SK-N-SH treated with all-trans-retinoic acid at 6 μM for 48 hours (cell line): Measurements from ENCODE around the gene TMEM82.

Experiments
- ATAC-seq: fragments of 200-7000 bp; cut with Tn5 transposase; 3 replicates; pipeline ENCODE4 v1.9.1; 2020; ENCODE audit warnings: mild to moderate bottlenecking, moderate library complexity
- ARNTL ChIP-seq: fragments of 450-650 bp; formaldehyde crosslinking; IDR thresholded peaks from 2 replicates; pipeline ENCODE4 v1.5.0; 2020; ENCODE audit warnings: low read depth, mild to moderate bottlenecking, moderate library complexity, borderline replicate concordance
- BACH2 ChIP-seq: fragments of 250-450 bp; sonication (Bioruptor Pico); IDR thresholded peaks from 2 replicates; pipeline ENCODE4 v1.9.0; 2021; ENCODE audit warnings: mild to moderate bottlenecking, borderline replicate concordance
- CREB5 ChIP-seq: fragments of 250-450 bp; sonication (Bioruptor Pico); IDR thresholded peaks from 2 replicates; pipeline ENCODE4 v1.5.1; 2020; ENCODE audit warnings: low read depth, mild to moderate bottlenecking, moderate library complexity
- CSDC2 ChIP-seq: fragments of 250-450 bp; sonication (Bioruptor Pico); IDR thresholded peaks from 2 replicates; pipeline ENCODE4 v1.5.0; 2020; ENCODE audit warnings: mild to moderate bottlenecking, moderate library complexity
- ESRRG ChIP-seq: fragments of 250-450 bp; sonication (Bioruptor Pico); IDR thresholded peaks from 2 replicates; pipeline ENCODE4 v1.6.1; 2021; ENCODE audit warnings: mild to moderate bottlenecking
- GLIS3 ChIP-seq: fragments of 250-450 bp; sonication (Bioruptor Pico); IDR thresholded peaks from 2 replicates; pipeline ENCODE4 v1.5.0; 2020; ENCODE audit warnings: mild to moderate bottlenecking, moderate library complexity
- ISL1 ChIP-seq: fragments of 250-450 bp; sonication (Bioruptor Pico); IDR thresholded peaks from 2 replicates; pipeline ENCODE4 v2.1.2; 2022; ENCODE audit warnings: mild to moderate bottlenecking, moderate library complexity
- OSR1 ChIP-seq: fragments of 250-450 bp; sonication (Bioruptor Pico); IDR thresholded peaks from 2 replicates; pipeline ENCODE4 v1.8.0; 2022; ENCODE audit warnings: moderate library complexity, mild to moderate bottlenecking, inconsistent platforms
- PATZ1 ChIP-seq: fragments of 250-450 bp; sonication (Bioruptor Pico); IDR thresholded peaks from 2 replicates; pipeline ENCODE4 v1.8.0; 2020; ENCODE audit warnings: mild to moderate bottlenecking, moderate library complexity, borderline replicate concordance
- POU6F1 ChIP-seq: fragments of 250-450 bp; sonication (Bioruptor Pico); IDR thresholded peaks from 2 replicates; pipeline ENCODE4 v1.8.0; 2021; ENCODE audit warnings: low read depth, mild to moderate bottlenecking, moderate library complexity, borderline replicate concordance
- PPARA ChIP-seq: fragments of 250-450 bp; sonication (Bioruptor Pico); IDR thresholded peaks from 2 replicates; pipeline ENCODE4 v1.5.0; 2020; ENCODE audit warnings: mild to moderate bottlenecking, borderline replicate concordance
- RARB ChIP-seq: fragments of 250-450 bp; sonication (Bioruptor Pico); IDR thresholded peaks from 2 replicates; pipeline ENCODE4 v1.8.0; 2021; ENCODE audit warnings: mild to moderate bottlenecking, moderate library complexity
- SNAI2 ChIP-seq: fragments of 250-450 bp; sonication (Bioruptor Pico); IDR thresholded peaks from 2 replicates; pipeline ENCODE4 v1.5.0; 2020; ENCODE audit warnings: mild to moderate bottlenecking, moderate library complexity
- TCF4 ChIP-seq: fragments of 250-450 bp; sonication (Bioruptor Pico); IDR thresholded peaks from 2 replicates; pipeline ENCODE4 v1.8.0; 2021; ENCODE audit warnings: mild to moderate bottlenecking, moderate library complexity, borderline replicate concordance
- TOX ChIP-seq: fragments of 250-450 bp; sonication (Bioruptor Pico); IDR thresholded peaks from 2 replicates; pipeline ENCODE4 v1.8.0; 2021; ENCODE audit warnings: mild to moderate bottlenecking, moderate library complexity, borderline replicate concordance
- ZC3H10 ChIP-seq: fragments of 250-450 bp; sonication (Bioruptor Pico); IDR thresholded peaks from 2 replicates; pipeline ENCODE4 v1.5.1; 2021; ENCODE audit warnings: mild to moderate bottlenecking, moderate library complexity
- ZFP3 ChIP-seq: fragments of 250-450 bp; sonication (Bioruptor Pico); IDR thresholded peaks from 2 replicates; pipeline ENCODE4 v1.5.0; 2020; ENCODE audit warnings: mild to moderate bottlenecking, moderate library complexity
- ZFP30 ChIP-seq: fragments of 450-650 bp; formaldehyde crosslinking; IDR thresholded peaks from 2 replicates; pipeline ENCODE4 v1.5.0; 2022; ENCODE audit warnings: mild to moderate bottlenecking, moderate library complexity
- ZNF565 ChIP-seq: fragments of 450-650 bp; formaldehyde crosslinking; conservative IDR thresholded peaks from 2 replicates; pipeline ENCODE4 v1.5.0; 2020; ENCODE audit warnings: low read depth, mild to moderate bottlenecking, moderate library complexity
- ZNF70 ChIP-seq: fragments of 450-650 bp; formaldehyde crosslinking; IDR thresholded peaks from 2 replicates; pipeline ENCODE4 v1.5.0; 2020; ENCODE audit warnings: mild to moderate bottlenecking, moderate library complexity
- ZNF8 ChIP-seq: fragments of 450-650 bp; formaldehyde crosslinking; IDR thresholded peaks from 2 replicates; pipeline ENCODE4 v1.5.0; 2020; ENCODE audit warnings: mild to moderate bottlenecking, moderate library complexity
- TF ChIP-seq, protein P1 (sequence below): fragments of 250-450 bp; sonication (Bioruptor Pico); IDR thresholded peaks from 2 replicates; pipeline ENCODE4 v1.5.1; 2021; ENCODE audit warnings: mild to moderate bottlenecking, moderate library complexity
- TF ChIP-seq, protein P2 (sequence below): fragments of 250-450 bp; sonication (Bioruptor Pico); IDR thresholded peaks from 2 replicates; pipeline ENCODE4 v1.5.0; 2020; ENCODE audit warnings: mild to moderate bottlenecking, moderate library complexity

Gene TMEM82

DNA sequence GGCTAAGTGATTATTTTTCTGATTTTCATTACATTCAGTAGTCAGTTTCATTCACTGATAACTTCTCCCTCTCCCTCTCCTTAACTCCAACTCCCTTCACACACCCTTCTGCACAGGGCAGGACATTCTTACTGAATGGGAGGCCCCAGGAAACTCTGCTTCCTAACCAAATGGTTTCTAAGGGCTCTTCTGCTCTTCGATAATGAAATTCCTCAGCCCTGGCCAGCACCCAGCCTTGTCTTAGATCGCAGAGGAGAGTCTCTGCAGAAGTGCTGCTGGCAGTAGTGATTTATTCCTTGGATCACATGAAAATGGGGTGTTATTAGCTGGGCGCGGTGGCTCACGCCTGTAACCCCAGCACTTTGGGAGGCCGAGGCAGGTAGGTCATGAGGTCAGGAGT, 41.8 kb upstream of the TMEM82 start:
- ATAC-seq = no peak
- TF ChIP-seq TOX (CRISPR knock-in tag) = no peak

DNA sequence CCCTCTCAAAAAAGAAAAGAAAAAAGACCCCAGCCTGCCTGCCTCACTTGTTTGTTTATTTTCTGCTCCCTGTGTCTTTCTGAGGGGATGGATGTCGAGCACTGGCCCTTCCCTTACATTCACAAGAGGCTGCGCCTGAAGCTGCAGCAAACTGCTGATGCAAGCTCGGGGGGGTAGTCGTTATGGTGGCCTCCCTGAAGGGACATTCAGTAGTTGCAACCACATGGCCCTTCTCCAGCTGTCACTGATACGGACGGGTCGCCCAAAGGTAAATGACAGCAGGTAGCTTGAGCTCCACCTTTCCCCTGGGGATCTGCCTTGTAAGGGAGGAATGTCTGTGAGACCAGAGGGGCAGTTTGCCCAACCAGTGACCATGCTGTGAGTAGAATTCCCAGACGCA, 40.5 kb upstream of the TMEM82 start:
- no peak for ATAC-seq
- TF ChIP-seq PPARA (CRISPR knock-in tag) = no peak
- TF ChIP-seq ZFP30 (CRISPR knock-in tag) = no peak
- no peak for TF ChIP-seq TOX (CRISPR knock-in tag)
- TF ChIP-seq ZFP3 (CRISPR knock-in tag) = no peak
- no peak for TF ChIP-seq OSR1 (CRISPR knock-in tag)
- TF ChIP-seq, protein P1, sequence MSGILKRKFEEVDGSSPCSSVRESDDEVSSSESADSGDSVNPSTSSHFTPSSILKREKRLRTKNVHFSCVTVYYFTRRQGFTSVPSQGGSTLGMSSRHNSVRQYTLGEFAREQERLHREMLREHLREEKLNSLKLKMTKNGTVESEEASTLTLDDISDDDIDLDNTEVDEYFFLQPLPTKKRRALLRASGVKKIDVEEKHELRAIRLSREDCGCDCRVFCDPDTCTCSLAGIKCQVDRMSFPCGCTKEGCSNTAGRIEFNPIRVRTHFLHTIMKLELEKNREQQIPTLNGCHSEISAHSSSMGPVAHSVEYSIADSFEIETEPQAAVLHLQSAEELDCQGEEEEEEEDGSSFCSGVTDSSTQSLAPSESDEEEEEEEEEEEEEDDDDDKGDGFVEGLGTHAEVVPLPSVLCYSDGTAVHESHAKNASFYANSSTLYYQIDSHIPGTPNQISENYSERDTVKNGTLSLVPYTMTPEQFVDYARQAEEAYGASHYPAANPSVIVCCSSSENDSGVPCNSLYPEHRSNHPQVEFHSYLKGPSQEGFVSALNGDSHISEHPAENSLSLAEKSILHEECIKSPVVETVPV = no peak
- TF ChIP-seq RARB (CRISPR knock-in tag) = no peak
- no peak for TF ChIP-seq ZNF8 (CRISPR knock-in tag)
- no peak for TF ChIP-seq ISL1 (CRISPR knock-in tag)
- TF ChIP-seq POU6F1 (CRISPR knock-in tag) = no peak
- no peak for TF ChIP-seq GLIS3 (CRISPR knock-in tag)
- TF ChIP-seq ZNF70 = no peak
- no peak for TF ChIP-seq ESRRG
- no peak for TF ChIP-seq ARNTL
- no peak for TF ChIP-seq ZNF565 (CRISPR knock-in tag)
- TF ChIP-seq ZC3H10 (CRISPR knock-in tag) = no peak
- no peak for TF ChIP-seq CSDC2
- TF ChIP-seq, protein P2, sequence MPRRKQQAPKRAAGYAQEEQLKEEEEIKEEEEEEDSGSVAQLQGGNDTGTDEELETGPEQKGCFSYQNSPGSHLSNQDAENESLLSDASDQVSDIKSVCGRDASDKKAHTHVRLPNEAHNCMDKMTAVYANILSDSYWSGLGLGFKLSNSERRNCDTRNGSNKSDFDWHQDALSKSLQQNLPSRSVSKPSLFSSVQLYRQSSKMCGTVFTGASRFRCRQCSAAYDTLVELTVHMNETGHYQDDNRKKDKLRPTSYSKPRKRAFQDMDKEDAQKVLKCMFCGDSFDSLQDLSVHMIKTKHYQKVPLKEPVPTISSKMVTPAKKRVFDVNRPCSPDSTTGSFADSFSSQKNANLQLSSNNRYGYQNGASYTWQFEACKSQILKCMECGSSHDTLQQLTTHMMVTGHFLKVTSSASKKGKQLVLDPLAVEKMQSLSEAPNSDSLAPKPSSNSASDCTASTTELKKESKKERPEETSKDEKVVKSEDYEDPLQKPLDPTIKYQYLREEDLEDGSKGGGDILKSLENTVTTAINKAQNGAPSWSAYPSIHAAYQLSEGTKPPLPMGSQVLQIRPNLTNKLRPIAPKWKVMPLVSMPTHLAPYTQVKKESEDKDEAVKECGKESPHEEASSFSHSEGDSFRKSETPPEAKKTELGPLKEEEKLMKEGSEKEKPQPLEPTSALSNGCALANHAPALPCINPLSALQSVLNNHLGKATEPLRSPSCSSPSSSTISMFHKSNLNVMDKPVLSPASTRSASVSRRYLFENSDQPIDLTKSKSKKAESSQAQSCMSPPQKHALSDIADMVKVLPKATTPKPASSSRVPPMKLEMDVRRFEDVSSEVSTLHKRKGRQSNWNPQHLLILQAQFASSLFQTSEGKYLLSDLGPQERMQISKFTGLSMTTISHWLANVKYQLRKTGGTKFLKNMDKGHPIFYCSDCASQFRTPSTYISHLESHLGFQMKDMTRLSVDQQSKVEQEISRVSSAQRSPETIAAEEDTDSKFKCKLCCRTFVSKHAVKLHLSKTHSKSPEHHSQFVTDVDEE (CRISPR knock-in tag) = no peak

DNA sequence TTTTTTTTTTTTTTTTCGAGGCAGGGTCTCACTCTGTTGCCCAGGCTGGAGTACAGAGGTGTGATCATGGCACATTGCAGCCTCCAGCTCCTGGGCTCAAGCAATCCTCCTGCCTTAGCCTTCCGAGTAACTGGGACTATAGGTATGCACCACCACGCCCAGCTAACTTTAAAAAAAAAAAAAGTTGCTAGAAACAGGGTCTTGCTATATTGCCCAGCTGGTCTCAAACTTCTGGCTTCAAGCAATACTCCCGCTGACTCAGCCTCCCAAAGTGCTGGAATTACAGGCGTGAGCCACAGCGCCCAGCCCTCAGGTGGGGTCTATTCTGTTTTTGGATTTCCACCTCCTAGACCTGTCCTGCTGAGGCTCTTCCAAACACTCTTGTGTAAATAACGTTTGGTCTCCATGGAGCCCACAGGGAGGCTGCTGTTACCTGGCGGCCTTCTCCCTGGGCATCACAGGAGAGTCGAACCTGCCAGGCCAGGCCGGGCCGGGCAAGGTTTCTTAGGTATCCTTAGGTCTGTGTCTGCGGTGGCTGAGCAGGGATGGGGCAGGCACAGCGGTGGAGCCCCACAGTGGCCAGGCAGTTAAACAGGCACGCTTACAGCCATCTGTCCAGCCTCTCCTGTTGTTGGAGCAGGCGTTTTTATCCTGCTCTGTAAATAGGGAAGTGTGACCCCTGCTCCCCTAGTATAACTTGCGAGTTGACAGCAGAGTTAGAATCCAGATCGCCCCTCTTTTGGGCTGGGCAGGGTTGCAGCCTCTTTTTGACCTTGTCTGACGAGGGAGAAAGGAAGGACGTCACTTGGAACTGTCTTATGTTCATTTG, 39.4 kb upstream of the TMEM82 start:
- ATAC-seq = peak; percentile 69
- TF ChIP-seq PATZ1 (no peak), TCF4 (CRISPR knock-in tag) (no peak), ZFP3 (CRISPR knock-in tag) (no peak), ZFP30 (CRISPR knock-in tag) (no peak), CREB5 (CRISPR knock-in tag) (no peak), POU6F1 (CRISPR knock-in tag) (no peak), ZNF70 (no peak), ZNF565 (CRISPR knock-in tag) (no peak), BACH2 (CRISPR knock-in tag) (no peak), ESRRG (no peak), SNAI2 (CRISPR knock-in tag) (no peak)
- TF ChIP-seq, protein P1 = no peak
